AG04449 (cell line): Measurements from ENCODE around the gene KRT23.
A peak's percentile ranks its signal among the peaks of the same experiment; 100 is the strongest.

Source experiments
- CTCF ChIA-PET: fragments of 350-600 bp; formaldehyde crosslinking; extraction: SDS; loops from one replicate; lab custom pipeline; 2021; ENCODE audit warnings: antibody characterized with exemption; lab: Yijun Ruan, JAX
- POLR2A ChIA-PET: fragments of 400-600, 350-600 bp; formaldehyde crosslinking; extraction: SDS; loops from one replicate; lab custom pipeline; 2020; ENCODE audit warnings: antibody characterized with exemption, inconsistent platforms; lab: Yijun Ruan, JAX
- DNase-seq: peaks from one replicate; pipeline ENCODE4 v3.0.0-alpha.2; 2010; ENCODE audit warnings: low read depth, low spot score
- H3K4me3 ChIP-seq: 2 replicates; pipeline ENCODE4 v1.5.1; 2011; ENCODE audit warnings: low read depth, mild to moderate bottlenecking, control low read depth, low read length
- CTCF ChIP-seq: IDR thresholded peaks from one replicate; pipeline ENCODE4 v1.5.1; 2011; ENCODE audit warnings: mild to moderate bottlenecking, moderate library complexity, low read length, control low read depth, inconsistent platforms; ENCODE audit not compliant: insufficient read depth; ENCODE audit errors: missing control alignments

KRT23 gene

GRCh38 chr17:40978575-40979151, 41.2 kb upstream of the KRT23 start:
- DNase-seq: no peak
- no peak overlapping the region for H3K4me3 ChIP-seq
- no peak for TF ChIP-seq CTCF
- CTCF ChIA-PET: interaction anchor here (0.6 to 1.0 kb wide), 2 partner anchors 14 to 1868 kb away, joined by 3 read pairs; no protein-coding TSS in a partner anchor
- POLR2A ChIA-PET: no interaction called here

GRCh38 chr17:40975516-40975915, 38.1 kb upstream of the KRT23 start:
- POLR2A ChIA-PET: no interaction called here
- no peak overlapping the region for H3K4me3 ChIP-seq
- DNase-seq: no peak
- no peak for TF ChIP-seq CTCF
- CTCF ChIA-PET: no interaction called here

GRCh38 chr17:40974366-40974765, 36.9 kb upstream of the KRT23 start:
- no peak for DNase-seq
- no peak overlapping the region for H3K4me3 ChIP-seq
- ChIA-PET POLR2A (no interaction called here), CTCF (no interaction called here)
- TF ChIP-seq CTCF: no peak

- DNase-seq: no peak
- CTCF ChIA-PET: interaction anchor here (1.0 to 2.3 kb wide), 3 partner anchors 11 to 15 kb away, joined by 3 to 7 read pairs (median 6); no protein-coding TSS in a partner anchor
- TF ChIP-seq CTCF: no peak
- POLR2A ChIA-PET: no interaction called here
- no peak overlapping the region for H3K4me3 ChIP-seq
Measured at GRCh38 chr17:40967582-40967981, 30.1 kb upstream of the KRT23 start.

GRCh38 chr17:40966848-40967247, 29.4 kb upstream of the KRT23 start, which contains the start of gene KRT39:
KRT39 (minus strand) TSS chr17:40966948; CDS start chr17:40966856, 92 bp downstream.
- ChIA-PET POLR2A (no interaction called here), CTCF (interaction anchor here (1.0 to 2.3 kb wide), 3 partner anchors 10 to 16 kb away, joined by 3 to 7 read pairs (median 6); no protein-coding TSS in a partner anchor)
- no peak for TF ChIP-seq CTCF
- DNase-seq: no peak
- no peak within 1 kb of the TSS for H3K4me3 ChIP-seq

- no peak for DNase-seq
- POLR2A ChIA-PET: no interaction called here
- TF ChIP-seq CTCF: peak; percentile 33
- CTCF ChIA-PET: interaction anchor here (0.8 to 1.6 kb wide), 6 partner anchors 13 to 685 kb away, joined by 3 read pairs; no protein-coding TSS in a partner anchor
- no peak overlapping the region for H3K4me3 ChIP-seq
Measured at GRCh38 chr17:40963838-40964237, 26.4 kb upstream of the KRT23 start.
